Embryonic facial prominence (tissue), 1 donor: ENCODE data around the gene NOTCH3.

Experiments
- DNase-seq: peaks from one replicate; pipeline ENCODE4 v3.0.0-alpha.2; 2016; ENCODE audit errors: extremely low spot score

Gene NOTCH3

DNA sequence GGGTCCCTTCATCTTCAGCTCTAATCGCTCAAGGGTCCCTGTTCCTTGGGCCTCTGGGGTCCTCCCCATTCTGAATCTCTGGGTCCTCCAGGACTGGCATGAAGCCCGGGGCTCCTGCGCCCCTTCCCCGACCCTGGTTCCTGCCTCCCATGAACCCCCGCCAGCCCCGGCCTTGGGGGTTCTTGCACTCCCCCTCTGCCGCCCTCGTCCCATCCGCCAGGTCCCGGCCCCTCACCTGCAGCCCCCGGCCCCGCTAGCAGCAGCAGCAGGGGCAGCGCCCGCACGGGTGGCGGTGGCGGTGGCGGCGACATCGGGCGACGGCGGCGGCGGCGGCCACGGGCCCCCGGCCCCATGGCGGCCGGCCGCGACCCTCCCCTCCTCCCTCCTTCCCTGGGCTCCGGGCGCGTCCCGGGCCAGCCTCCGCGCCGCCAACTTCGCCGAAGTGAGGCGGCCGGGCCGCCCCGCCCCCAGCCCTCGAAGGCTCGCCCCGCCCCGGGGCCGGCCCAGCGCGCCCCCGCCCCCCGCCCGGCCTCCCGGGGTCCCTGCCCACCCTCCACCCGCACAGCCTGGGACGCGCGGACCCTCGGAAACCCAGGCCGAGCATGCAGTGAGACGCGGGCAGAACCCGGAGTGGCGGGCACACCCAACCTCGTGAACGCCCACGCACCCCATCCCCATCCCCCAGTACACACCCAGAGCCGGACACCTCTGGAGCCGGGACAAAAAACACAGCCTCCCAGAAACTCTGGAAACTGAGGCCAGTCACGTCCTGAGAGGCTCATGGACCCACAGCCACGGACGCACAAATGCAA lies at the start of gene NOTCH3:
Gene NOTCH3 (minus strand): TSS at position 443 of the 812 bp plus-strand sequence. CDS start 90 bp downstream, at position 353.
- DNase-seq, result no peak

DNA sequence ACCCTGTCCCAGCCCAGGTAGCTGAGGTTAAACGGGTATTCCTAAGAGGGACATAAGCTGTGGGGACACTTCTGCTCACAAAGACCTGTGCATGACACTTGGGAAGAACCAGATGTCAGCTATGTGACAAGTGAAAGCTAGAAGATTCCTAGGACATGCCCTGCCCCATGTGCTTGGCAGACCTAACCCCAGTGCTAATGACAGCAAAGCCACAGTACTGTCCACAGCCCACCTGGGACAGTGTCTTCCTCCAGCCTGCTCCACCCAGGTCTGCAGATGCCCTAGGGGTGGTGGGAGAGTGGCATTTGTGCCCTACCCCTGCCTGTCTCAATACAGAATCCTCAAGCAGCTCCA lies 49.8 kb upstream of the NOTCH3 start:
- no peak for DNase-seq

DNA sequence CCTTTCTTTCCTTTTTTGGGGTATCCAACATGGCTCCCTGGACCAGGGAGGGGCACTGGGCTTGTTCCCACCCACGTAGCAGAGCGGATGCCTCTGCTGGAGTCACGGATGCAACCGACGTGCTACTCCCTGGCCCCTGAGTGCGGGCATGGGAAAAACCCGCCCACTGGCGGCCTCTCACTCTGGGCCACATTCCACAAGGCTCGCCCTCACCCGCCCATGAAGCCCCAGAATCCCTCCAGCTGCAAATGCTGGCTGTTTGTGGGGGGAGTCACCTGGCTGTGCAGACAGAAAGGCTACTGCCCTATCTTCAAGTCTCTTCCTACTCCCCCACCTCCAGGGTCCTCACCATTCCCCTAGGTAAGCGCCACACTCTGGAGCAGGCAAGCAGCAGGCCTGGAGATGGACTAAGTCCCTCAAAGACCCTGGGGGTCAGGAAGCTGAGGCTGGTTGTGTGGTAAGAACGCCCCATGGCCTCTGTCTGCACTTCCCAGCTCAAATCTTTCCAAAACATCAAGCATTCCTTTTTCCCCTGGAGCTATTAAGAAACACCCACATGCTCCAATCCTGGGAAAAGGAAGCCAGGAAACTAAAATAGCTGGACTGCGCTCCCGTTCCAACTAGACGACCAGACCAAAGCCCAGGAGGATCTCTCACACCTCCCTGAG lies 49.3 kb upstream of the NOTCH3 start:
- DNase-seq, result no peak

DNA sequence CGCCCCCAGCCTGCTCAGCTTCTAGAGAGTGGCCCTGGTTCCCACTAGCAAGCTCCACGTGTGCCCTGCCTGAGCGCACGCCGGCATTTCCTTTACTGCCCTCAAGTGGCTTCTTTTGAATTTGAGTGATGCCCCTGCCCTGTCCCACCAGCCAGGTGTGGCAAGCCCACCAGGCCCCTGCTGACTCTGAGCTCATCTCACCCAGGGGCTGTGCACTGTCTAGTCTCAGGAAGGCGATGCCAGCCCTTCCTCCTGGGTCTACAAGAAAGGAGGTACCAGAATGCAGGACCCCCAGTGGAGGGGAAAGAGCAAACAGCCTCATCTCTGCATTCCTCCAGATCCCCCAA lies 48.7 kb upstream of the NOTCH3 start:
- DNase-seq, result no peak

DNA sequence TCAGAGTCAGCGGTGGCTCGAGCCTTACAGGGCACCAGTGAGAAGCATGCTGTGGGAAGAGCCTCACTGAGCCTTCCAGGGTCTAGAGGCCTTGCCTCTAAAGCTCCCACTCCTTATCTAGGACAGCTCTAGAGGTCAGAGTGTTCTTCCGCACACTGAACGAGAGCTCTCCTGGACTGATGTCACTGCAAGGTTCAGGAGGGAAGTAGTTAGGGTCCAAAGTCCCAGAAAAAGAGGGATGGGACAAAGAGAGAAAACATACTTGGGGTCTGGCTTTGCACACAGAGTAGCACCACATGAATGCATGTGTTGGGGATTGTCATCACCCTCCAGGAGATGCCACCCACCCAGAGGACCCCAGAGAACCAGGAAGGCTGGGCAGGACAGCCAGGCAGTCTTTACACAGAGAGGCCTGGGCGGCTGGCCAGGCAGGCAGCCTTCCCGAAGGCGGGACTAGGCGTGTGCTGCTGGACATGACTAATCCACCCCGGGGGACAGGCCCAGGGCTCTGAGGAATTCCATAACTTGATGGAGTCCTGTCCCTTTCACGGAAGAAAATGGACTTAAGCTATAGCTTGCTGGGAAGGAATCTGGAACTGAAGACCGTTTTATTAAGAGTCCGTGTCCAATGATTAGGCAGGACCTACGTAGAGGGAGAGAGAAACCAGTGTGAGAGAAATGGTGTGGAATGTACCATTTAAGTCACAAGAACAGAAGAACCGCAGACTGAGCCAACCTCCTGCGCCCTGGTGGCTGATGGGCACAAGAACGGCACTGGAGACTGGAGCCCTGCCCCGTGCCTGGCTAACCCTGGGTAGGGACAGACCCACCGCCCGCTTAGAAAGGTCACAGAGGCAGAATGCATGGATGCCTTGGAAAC lies 48.1 kb upstream of the NOTCH3 start:
- no peak for DNase-seq

DNA sequence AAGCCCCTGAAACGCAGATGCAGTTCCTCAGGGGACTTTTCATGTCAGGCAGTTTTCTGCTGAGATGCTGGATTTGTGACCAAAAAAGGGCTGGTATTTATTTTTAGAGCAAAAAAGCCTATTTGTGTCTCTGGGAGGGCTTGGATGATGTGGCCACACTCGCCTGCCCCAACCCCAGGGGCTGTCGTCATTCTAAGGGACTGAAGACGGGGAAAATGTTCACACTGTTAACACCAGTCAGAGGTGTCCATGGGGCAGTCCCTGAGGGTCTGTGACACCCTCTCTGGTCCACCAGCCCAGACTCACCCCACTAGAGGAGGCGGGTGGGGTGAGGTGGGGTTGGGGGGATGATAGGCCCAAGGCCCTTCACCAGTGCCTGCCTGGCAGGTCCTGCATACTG lies 47.3 kb upstream of the NOTCH3 start:
- DNase-seq, result no peak

DNA sequence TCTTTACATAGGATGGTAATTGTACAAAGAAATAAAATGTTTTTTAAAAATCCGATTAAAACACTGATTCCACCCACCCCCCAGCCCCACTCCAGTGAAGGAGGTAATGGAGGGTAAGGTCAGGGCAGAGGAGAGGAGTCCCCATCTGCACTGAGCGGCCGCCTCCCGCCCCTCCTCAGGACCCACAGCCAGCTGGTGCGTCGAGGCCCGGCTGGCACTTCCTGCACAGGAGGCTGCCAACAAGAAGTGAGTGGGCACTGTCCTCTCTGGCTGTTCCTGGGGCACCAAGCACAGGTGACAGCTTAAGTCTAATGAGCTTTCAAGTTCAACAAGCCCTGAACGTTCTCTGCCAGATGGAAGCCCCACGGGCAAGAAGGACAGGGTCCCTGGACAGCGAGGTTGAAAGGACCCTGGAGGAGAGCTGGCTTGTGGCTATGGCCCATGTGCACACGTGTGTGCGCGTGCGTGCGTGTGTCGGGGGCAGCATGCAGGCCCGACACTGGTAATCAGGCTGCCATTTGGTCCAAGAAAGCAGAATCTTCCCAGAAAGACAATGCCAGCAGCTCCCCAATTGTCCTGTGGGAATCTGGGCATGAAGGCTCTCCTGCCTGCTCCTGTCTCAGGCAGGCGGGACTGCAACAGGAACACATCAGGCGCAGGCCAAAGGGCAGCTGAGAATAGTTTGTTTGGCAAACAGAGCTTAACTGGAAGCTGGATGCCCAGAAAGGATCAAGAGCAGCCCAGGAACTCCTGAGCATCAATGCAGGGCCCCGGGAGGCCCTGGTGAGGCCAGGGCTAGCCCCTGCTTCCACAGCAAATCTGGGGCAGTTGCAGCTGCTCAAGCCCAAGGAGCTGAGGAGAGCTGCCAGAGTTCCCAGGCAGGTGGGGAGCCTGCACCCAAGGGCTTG lies 46.6 kb upstream of the NOTCH3 start:
- no peak for DNase-seq

DNA sequence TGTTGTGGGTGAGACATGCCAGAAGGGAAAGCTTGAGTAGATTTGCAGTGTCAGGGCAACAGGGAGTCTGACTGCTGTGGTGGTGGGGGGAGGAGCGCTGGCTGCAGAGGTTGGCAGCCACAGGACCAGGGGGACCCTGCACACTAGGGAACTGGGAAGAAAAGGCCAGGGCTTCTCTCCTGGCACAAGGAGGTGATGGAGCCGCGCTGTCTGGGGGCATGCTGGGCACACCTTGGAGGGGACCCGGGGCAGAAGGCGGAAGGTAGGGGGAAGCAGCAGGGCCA lies 45.3 kb upstream of the NOTCH3 start:
- no peak for DNase-seq

DNA sequence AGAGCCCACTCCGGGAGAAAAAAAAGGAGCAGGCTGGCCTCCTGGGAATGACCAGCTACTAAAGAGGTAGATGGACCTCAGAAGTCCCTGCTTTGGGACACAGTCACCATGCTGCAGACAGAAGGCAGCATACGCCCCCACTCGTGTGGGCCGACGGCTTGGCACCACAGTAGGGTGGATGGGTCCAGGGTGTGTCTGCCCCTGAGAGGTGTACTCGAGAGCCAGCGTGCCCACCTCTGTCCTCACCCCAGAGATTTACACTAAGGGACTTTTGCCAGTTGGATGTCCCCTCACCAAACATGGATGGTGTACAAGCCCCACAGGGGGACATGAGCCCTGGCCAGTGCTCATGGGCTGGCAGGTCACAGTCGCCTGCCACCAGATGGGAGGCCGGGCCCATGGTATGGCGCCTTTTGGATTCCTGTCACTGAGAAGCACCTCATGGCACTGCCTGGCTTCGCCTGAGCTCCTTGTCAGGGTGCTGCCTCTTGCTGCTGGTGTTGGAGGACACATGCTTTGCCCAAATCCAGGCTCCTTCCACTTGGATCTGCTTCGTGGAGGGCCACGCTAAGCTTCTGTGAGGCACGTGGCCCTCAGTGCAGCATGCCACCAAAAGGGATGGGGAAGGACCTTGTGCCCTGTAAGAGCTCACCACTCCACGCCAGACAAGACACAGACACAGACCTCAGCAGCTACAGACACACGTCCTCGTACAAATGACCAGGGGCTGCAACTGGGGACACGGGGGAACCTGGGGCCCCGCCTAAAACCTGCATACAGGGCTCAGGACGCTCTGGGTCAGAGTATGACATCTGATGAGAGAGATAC lies 44.8 kb upstream of the NOTCH3 start:
- no peak for DNase-seq

DNA sequence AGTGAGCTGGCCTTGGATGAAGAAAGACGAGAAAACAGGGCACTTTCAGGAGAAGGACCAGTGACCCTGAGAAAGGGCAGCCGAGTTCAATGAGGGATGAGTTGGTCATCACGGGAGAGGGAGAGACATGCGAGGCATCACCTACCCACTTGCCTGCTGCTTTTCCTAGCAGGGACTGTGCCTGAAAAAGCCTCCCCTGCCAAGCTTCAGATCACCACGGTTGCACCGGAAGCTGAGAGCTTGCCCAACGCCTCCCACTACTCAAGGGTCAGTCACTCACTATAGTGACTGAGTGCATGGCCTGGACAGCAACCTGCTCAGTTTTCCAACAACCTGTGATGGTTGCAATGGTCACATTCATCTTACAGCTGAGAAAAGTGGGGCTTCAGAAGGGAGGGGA lies 44.0 kb upstream of the NOTCH3 start:
- no peak for DNase-seq

DNA sequence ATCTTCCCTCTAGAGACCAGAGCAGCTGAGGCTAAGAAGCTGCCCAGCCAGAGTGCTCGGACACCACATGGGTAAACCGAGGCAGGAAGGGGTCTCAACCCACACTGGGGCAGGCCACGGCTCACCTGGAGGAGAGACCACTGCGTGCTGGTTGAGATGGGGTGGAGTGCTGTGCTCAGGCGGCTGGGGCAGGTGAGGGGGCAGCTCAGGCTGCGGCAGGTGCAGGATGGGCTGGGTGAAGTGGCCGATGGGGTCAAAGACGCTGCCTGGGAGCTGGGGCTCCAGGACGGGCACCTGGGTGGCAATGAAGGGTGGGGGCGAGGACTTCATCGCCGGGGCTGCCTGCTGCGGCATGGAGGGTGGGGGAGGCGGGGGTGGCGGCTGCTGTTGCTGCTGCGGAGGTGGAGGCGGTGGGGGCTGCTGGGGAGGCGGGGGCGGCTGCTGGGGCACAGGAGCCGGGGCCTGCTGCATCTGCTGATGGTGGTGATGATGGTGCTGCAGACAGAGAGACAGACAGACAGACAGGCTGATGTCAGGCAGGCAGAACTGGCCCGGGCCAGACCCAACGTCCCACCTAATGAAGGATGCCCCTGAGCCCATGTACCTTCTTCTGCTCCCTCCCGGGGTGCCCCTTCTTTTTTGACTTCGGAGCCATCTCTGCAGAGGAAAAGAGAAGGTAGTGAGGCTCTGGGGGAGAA lies 43.5 kb upstream of the NOTCH3 start:
- DNase-seq, result no peak

DNA sequence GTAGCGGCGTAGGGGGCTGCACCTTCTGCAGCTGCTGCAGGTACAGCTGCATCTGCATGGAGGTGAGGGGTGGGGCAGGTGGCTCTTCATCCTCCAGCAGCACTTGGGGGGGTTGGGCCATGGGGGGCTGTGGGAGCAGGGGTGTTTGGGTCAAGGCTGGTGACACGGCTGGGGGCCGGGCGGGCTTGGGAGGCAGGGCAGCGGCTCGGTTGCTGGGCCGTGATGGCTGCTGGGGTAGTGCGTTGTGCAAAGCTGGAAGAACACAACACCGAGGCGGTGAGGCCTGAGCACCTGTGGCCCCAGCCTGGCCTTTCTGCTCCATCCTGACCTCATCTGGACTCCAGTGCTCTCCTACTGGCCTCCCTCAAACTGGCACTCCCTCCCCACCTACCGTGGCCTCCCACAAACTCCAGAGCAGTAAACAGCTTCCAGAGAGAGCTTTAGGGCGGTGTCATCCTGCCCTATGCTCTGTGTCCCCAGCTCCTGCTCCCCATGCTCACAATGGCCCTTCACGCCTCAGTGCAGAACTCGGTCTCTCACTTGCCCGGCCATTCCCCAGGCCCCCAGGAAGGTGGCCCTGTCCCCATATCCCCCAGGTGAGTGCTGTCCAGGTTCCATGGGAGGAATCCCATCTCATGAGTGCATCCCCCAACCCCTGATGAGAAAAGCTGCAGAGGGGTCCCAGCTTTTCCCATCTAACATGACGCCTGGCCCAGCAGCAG lies 42.6 kb upstream of the NOTCH3 start:
- no peak for DNase-seq

DNA sequence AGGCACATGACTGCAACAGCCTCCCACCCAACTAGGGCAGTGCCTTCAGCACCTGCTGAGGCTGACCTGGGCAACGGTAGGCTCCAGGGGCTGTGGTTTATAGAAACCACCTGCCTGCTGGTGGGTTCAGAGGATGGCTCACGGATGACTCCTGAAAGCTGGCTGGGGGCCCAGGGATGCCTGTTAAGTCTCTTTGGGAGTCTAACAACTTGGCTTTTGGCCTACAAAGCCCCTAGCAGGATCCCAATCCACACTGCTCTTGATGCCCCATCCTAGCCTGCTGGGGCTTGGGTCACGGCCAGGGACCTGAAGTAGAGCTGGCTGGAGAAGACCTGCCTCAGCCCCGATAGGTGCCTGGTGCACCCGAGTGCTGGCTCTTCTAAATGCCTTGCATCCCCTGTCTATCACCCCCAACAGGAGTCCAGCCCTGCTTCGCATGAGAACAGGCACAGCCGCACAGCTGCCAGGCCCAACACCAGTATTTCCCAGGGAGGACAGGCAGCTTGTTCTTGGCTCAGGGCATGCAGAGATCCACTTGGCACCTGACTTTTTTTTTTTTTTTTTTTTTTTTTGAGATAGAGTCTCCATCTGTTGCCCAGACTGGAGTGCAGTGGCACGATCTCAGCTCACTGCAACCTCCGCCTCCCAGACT lies 40.6 kb upstream of the NOTCH3 start:
- no peak for DNase-seq

DNA sequence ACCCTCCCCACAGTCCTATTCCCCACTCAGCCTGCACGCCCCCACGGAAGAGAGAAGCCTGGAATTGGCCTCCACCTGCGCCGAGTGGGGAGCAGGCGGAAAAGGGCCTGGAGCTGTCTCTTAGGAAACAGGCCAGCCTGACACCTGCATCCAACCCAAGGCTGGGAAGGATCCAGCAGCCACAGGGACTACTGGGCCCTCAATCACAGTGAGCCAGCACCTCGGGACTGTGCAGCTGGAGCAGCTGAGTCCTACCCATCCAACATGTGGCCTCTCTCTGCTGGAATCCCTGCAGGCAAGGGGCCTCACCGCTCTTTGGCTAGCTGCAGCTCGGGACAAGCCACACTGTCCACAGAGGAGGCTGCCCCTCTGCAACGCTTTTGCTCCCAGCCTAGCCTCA lies 39.7 kb upstream of the NOTCH3 start:
- DNase-seq, result no peak

DNA sequence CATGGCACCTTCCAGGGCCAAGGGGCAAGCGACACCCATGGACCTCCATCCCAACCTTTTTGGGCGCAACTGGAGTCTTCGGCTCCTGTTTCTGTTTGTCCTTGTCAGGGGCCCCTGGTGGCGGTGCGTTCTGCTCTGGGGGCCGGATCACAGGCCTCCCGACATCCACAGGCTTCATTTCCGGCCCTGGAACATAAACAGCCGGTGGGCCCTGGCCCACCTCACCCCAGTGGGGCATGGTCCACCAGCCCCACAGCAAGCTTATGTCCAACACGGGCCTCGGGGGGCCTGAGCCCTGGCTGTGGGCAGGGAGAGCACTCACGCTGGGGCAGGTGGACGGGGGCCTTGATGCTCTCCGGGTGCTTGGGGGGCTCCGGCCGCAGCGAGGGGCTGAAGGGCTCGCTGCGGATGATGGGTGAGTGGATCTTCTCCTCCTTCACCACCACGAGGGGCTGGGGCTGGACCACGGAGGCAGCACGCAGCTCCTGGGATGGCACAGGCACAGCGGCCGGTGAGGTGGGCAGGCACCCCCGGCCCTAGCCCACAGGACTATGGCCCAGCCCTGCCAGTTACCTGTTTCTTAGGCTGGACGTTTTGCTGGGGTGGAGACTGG lies 38.6 kb upstream of the NOTCH3 start:
- no peak for DNase-seq

DNA sequence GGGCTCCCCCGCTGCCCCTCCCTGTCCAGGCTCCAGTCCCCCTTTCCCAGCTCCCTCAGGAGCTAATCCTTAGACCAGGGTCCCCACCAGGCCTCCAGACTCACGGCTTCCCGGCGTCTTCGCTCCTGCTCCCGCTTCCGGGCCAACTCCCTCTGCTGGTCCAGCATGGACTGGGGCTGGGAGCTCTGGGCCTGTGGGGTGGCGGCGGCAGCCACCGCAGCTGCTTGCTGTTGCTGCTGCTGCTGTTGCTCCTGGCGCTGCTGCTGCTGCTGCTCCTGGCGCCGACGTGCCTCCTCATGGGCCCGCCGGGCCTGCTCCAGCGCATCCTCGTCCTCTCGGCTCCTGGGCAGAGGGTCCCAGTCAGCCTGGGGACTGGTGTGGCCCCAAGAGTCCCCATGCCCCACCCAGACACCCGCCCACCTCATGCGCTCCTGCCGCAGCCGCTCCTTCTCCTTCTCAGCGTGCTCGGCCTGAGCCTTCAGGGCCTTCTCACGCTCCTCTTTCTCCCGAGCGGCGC lies 37.9 kb upstream of the NOTCH3 start:
- DNase-seq, result no peak

DNA sequence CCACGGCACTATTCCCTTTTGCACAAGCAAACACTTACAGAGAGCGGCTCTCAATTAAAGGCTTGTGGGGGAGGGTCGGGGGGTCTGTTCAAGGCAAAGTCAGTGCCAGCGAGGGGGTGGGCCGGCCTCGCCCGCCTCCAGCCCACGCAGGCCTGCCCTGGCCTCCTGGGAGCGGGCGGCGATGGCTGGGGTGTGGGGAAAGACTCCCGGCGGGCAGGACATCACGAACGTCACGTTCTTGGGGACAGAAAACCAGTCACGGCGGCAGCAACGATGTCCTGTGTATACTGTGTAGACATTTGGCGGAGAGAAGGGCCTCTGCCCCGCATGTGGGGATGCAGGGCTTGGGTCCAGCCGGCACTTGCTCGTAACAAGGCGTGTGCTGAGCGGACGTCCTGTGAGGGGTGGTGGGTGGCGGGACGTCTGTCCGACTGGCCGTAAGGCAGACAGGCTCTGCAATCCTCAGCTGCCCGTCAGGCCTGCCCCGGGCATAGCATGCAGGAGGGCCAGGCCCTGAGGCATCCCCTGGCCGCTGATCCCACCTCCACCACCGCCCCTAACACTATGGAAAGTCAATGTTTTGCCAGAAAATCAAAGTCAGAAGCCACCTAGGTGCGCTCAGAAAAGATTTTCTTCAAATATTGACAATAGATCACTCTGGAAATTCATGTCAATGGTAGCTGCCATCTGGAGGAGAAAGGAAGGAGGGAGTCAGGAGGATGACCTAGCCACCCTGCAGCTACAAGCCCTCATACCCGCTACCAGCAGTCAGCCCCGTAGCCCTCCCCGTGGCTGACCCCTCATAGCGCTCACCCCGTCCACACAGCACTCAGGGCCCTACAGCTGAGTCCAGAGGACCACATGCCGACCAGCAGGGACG lies 37.2 kb upstream of the NOTCH3 start:
- no peak for DNase-seq
